Thyroid gland (tissue), 4 donors: ENCODE measurements around the gene TUFT1. TPM values are rescaled to one million over a fixed set of nuclear protein-coding genes. Genes with fewer than 3 reads are reported as not detected.

ENCODE experiments used
- DNase-seq, 2 donors: peaks; one replicate each; pipeline ENCODE4 v3.0.0-alpha.2; 2019
- H3K27ac ChIP-seq, 3 donors: fragments of 200-600 bp; sonication (generic); 1 replicate in 2 of 3; 2 replicates in 1 of 3; pipeline ENCODE4 v1.5.1; 2016 to 2019; ENCODE audit warnings: mild to moderate bottlenecking in 1 of 3, moderate library complexity in 1 of 3
- H3K27me3 ChIP-seq: fragments of 200-600 bp; sonication (generic); one replicate; pipeline ENCODE4 v1.5.1; 2019
- H3K36me3 ChIP-seq, 2 donors: fragments of 200-600 bp; sonication (generic); one replicate each; pipeline ENCODE4 v1.5.1; 2016 to 2019
- H3K4me1 ChIP-seq, 2 donors: fragments of 200-600 bp; sonication (generic); one replicate each; pipeline ENCODE4 v1.5.1; 2017 to 2019
- H3K4me3 ChIP-seq, 3 donors: fragments of 200-600 bp; sonication (generic); replicated peaks in 1 of 3; 1 replicate in 2 of 3; 2 replicates in 1 of 3; pipeline ENCODE4 v1.5.1; 2016; ENCODE audit warnings: mild to moderate bottlenecking in 1 of 3
- H3K9me3 ChIP-seq: fragments of 200-600 bp; sonication (generic); one replicate; pipeline ENCODE4 v1.5.1; 2017
- POLR2A ChIP-seq, 2 donors: fragments of 450-650 bp; IDR thresholded peaks; one replicate each; pipeline ENCODE4 v1.6.1; 2017; ENCODE audit warnings: antibody characterized with exemption in 2 of 2, mild to moderate bottlenecking in 2 of 2, moderate library complexity in 1 of 2
- WGBS, 2 donors: methylation state at CpG; one replicate each; pipeline ENCODE4 v1.1.5; 2017; 5-methylcytosine and 5-hydroxymethylcytosine counted together
- intact Hi-C: fragments of 100-400 bp; cut with DNase I; formaldehyde crosslinking; loops from one replicate; pipeline ENCODE4 v1.15.1; 2023
- total RNA-seq, 4 donors: library from RNA; depleted of rRNA; stranded (reverse); fragments of >200 nt; gene quantifications; one replicate each; pipeline ENCODE4 v1.2.3, GENCODE V29; 2016
- TF ChIP-seq, protein P1 (sequence below), 6 experiments: fragments of 200-600 bp in 3 of 6; fragments of 450-650 bp in 3 of 6; sonication (generic) in 3 of 6; IDR thresholded peaks; one replicate each; pipeline ENCODE4 v1.5.1; 2016 to 2019; ENCODE audit warnings: antibody characterized with exemption in 6 of 6, mild to moderate bottlenecking in 2 of 6, inconsistent platforms in 1 of 6, moderate library complexity in 1 of 6

Gene TUFT1
- total RNA-seq, 4 donors from 2014 or later = 4.0 to 8.8 (median 5.0) TPM

DNA sequence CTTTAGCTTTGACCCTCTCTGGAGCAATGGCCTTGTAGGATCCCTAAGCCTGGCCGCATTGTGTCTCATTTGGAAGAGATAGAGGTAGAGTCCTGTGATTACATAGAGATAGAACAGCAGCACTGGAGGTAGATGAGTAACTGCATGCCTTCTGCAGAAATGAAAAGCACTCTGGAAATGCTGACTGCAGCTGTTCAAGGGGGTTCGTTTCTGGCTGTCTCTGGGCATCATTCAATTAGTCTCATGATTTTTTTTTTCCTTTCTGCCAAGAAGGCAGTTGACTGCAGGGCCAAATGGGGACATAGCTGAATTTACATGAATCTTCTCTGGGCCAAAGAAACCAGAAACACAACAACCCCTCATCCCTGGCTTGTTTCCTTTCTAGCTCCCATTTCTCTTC, 43.7 kb downstream of the TUFT1 start:
- Histone ChIP-seq H3K4me3 (no peak overlapping the region), H3K4me1 (peaks cover 16 to 31% of the 10 kb centered on the region in 2 donors), H3K27me3 (no peaks in the 10 kb centered on the region), H3K9me3 (no peaks in the 10 kb centered on the region), H3K27ac (no peak overlapping the region), H3K36me3 (peaks cover 0 to 7% of the 10 kb centered on the region in 2 donors)
- WGBS, 2 donors = 70 to 72% methylated on average over 2 of the region's 2 CpGs
- DNase-seq = no peak
- intact Hi-C loops = loop anchor here (10.0 kb wide), 1 partner anchor 241 kb away; no protein-coding TSS in a partner anchor
- TF ChIP-seq POLR2A (IDR thresholded peaks at IDR 0.05) = no peak
- TF ChIP-seq, protein P1, sequence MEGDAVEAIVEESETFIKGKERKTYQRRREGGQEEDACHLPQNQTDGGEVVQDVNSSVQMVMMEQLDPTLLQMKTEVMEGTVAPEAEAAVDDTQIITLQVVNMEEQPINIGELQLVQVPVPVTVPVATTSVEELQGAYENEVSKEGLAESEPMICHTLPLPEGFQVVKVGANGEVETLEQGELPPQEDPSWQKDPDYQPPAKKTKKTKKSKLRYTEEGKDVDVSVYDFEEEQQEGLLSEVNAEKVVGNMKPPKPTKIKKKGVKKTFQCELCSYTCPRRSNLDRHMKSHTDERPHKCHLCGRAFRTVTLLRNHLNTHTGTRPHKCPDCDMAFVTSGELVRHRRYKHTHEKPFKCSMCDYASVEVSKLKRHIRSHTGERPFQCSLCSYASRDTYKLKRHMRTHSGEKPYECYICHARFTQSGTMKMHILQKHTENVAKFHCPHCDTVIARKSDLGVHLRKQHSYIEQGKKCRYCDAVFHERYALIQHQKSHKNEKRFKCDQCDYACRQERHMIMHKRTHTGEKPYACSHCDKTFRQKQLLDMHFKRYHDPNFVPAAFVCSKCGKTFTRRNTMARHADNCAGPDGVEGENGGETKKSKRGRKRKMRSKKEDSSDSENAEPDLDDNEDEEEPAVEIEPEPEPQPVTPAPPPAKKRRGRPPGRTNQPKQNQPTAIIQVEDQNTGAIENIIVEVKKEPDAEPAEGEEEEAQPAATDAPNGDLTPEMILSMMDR (IDR thresholded peaks at IDR 0.05) = no peak

DNA sequence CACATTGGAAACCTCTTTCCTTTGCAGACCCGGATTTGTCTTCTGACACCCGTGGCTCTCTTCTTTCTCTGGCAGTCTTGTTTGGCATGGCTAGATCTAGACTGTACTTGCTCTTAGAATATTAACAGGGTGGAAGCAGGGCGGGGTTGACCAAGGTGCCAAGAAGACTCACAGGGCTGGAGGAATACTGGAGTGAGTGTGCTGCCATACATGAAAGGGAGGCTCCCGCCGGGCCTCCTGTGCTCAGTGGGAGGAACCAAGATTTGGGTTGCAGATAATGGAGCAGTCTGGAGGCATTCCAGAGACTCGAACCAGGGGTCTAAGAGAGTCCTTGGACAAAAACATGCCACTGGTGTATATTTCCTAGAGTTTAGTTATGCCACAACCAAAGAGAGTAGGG, 44.2 kb downstream of the TUFT1 start:
- Histone ChIP-seq H3K27me3 (no peaks in the 10 kb centered on the region), H3K4me3 (no peak overlapping the region), H3K4me1 (peaks cover 16 to 31% of the 10 kb centered on the region in 2 donors), H3K27ac (no peak overlapping the region), H3K36me3 (peaks cover 0 to 2% of the 10 kb centered on the region in 2 donors), H3K9me3 (no peaks in the 10 kb centered on the region)
- 73 to 78% methylated on average over 6 of the region's 6 CpGs for WGBS, 2 donors
- no peak for DNase-seq
- TF ChIP-seq, protein P1 (IDR thresholded peaks at IDR 0.05) = no peak
- TF ChIP-seq POLR2A (IDR thresholded peaks at IDR 0.05) = no peak
- intact Hi-C loops = loop anchor here (10.0 kb wide), 1 partner anchor 241 kb away; no protein-coding TSS in a partner anchor

GRCh38 chr1:151584780-151585179, 44.7 kb downstream of the TUFT1 start:
- WGBS, 2 donors = 77 to 78% methylated on average over 7 of the region's 7 CpGs
- DNase-seq = no peak
- intact Hi-C loops = loop anchor here (10.0 kb wide), 1 partner anchor 240 kb away; no protein-coding TSS in a partner anchor

DNA sequence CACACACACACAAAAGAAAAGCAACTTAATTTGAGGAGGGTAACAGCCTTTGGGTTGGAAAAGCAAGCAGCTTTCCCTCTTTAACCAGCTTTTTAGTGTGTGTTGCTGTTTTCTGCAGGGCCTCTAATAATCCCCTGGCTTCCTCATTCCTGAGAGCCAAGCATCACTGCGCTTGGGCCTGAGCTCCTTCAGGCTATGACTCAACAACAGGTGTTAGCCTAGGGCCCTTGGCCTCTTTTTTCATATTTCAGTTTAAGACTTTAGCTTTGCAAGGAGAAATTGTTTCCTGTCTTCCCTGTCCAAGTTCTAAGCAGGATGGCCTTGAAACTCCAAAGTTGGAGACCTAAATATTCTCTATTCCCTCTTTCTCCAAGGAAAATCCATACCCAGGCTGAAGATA, 45.5 kb downstream of the TUFT1 start:
- intact Hi-C loops = loop anchor here (10.0 kb wide), 1 partner anchor 239 kb away; no protein-coding TSS in a partner anchor
- DNase-seq = peak; percentile 28 to 40
- Histone ChIP-seq H3K4me1 (peaks cover 16 to 31% of the 10 kb centered on the region in 2 donors), H3K27ac (peak overlapping the region; percentile 54 to 77 (median 64)), H3K27me3 (no peaks in the 10 kb centered on the region), H3K9me3 (no peaks in the 10 kb centered on the region), H3K36me3 (no peaks in the 10 kb centered on the region), H3K4me3 (no peak overlapping the region)
- WGBS, 2 donors = 0% methylated on average over 1 of the region's 1 CpG
- TF ChIP-seq, protein P1 (IDR thresholded peaks at IDR 0.05) = no peak
- no peak for TF ChIP-seq POLR2A (IDR thresholded peaks at IDR 0.05)

More at GRCh38 chr1:151584780-151585179, 44.7 kb downstream of the TUFT1 start:
- Histone ChIP-seq H3K4me3 (no peak overlapping the region), H3K9me3 (no peaks in the 10 kb centered on the region), H3K27ac (peak overlapping the region in 1 of 3 donors; percentile 64), H3K27me3 (no peaks in the 10 kb centered on the region), H3K36me3 (no peaks in the 10 kb centered on the region), H3K4me1 (peaks cover 16 to 31% of the 10 kb centered on the region in 2 donors)
- TF ChIP-seq, protein P1 (IDR thresholded peaks at IDR 0.05) = no peak
- no peak for TF ChIP-seq POLR2A (IDR thresholded peaks at IDR 0.05)

DNA sequence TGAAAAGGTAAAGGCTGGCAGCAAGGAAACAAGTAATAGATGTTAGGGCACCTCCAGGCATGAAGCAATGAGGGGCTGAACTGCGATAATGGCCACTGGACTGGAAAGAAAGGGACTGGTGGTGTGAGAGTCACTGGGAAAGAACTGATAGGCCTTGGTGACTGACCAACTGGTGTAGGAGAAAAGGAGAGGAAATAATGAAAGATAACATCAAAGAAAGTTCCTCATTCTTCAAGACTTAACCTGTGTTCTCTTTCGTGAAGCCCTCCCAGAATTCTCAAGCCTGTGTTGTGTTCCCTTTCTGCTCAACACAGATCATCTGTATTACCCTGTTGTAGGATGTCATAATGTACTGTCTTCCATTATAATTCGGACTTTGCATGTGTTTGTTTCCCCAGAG, 50.9 kb downstream of the TUFT1 start:
- DNase-seq = no peak
- TF ChIP-seq, protein P1 (IDR thresholded peaks at IDR 0.05) = no peak
- no peak for TF ChIP-seq POLR2A (IDR thresholded peaks at IDR 0.05)
- intact Hi-C loops = no loop called here
- peaks cover 0 to 5% of the 10 kb centered on the region in 2 donors for H3K4me1 ChIP-seq
- H3K27me3 ChIP-seq = no peaks in the 10 kb centered on the region
- WGBS, 2 donors = 90 to 94% methylated on average over 3 of the region's 3 CpGs
- no peak overlapping the region for H3K4me3 ChIP-seq
- no peaks in the 10 kb centered on the region for H3K9me3 ChIP-seq
- no peak overlapping the region for H3K27ac ChIP-seq
- no peaks in the 10 kb centered on the region for H3K36me3 ChIP-seq
